ENCODE measurements around the gene KRABD2.
"Not testable (repeated sequence)": the region's sequence is repeated elsewhere in the genome, so short reads cannot be mapped to it uniquely, and the experiment has no call there.

KRABD2 gene

DNA sequence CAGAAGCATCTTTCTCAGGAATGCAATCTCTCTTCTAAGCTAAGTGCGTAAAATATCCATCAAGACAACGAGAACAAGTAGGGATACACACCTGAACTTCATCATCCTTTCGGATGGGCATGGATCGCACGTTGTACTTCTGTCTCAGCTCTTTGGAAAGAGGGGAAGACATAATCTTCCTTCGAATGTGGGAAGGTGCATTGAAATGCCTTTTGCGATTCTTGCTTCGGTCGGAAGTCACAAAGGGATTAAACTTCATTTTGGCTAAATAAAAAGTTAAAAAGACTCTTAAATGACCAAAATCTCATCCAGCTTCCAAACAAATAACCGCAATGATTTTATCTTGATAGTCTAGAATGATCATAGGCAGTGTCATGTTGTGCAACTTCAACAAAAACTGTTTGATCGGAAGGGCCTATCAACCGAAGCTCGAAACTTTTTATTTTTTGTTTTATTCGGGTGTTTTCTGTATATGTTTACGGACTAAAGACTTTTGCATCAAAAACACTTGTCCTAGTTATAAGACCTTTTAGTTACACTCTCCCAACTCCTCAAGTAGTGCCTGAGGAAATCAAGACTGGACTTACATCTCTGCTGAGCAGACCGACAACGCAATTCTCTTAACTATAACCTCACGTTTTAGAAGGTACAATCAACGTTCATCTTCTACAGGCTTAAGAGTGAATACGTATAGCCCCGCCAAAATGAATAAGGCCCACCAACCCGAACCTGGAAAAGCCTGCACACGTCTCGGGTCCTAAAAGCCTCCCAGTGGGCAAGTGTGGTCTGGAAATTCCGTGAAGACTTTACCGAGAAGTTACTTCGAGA is 5.8 kb upstream of the KRABD2 start:
- Histone ChIP-seq H3K4me1 (ENCODE audit: control insufficient read depth, insufficient read depth, low read depth, low read length) (peaks cover 16% of the 10 kb centered on the region), H3K27ac (ENCODE audit: low read length, poor library complexity, severe bottlenecking) (peak overlapping the region; percentile 95), H3K79me1 (replicated peaks; ENCODE audit: low read length, poor library complexity, severe bottlenecking) (no peaks in the 10 kb centered on the region), H3K27me3 (ENCODE audit: control insufficient read depth in 1 of 2, insufficient read depth in 1 of 2, low read length in 2 of 2) (no peaks in the 10 kb centered on the region), H4K91ac (ENCODE audit: low read length) (no peak overlapping the region), H3K9me3 (ENCODE audit: control insufficient read depth, low read length) (no peaks in the 10 kb centered on the region), H3K4me2 (ENCODE audit: low read length, poor library complexity, severe bottlenecking) (peak overlapping the region; percentile 80), H3K4ac (ENCODE audit: low read depth in 1 of 2, low read length in 2 of 2) (peak overlapping the region in 1 of 2 experiments; percentile 52), H3K18ac (ENCODE audit: low read depth in 1 of 2, low read length in 2 of 2) (peak overlapping the region in 1 of 2 experiments; percentile 33), H2BK12ac (ENCODE audit: low read length in 2 of 2) (no peak overlapping the region), H3K36me3 (ENCODE audit: control insufficient read depth in 1 of 2, insufficient read depth in 2 of 2, low read depth in 1 of 2, low read length in 2 of 2) (peaks cover 14 to 48% of the 10 kb centered on the region in 2 experiments), H3K9ac (ENCODE audit: low read length) (peak overlapping the region; percentile 98), H2BK15ac (ENCODE audit: low read depth, poor library complexity, severe bottlenecking) (no peak overlapping the region), H3K14ac (ENCODE audit: low read length in 2 of 2) (no peak overlapping the region), H3K23ac (ENCODE audit: low read length in 2 of 2) (no peak overlapping the region), H4K8ac (ENCODE audit: low read length) (no peak overlapping the region), H2AFZ (ENCODE audit: low read depth, low read length) (no peak overlapping the region), H2AK5ac (ENCODE audit: low read length, severe bottlenecking) (no peak overlapping the region), H2BK120ac (ENCODE audit: low read depth, low read length) (no peak overlapping the region), H2BK5ac (ENCODE audit: low read depth, low read length, poor library complexity, severe bottlenecking) (no peak overlapping the region), H3K4me3 (ENCODE audit: insufficient read depth in 1 of 2, low read depth in 1 of 2, low read length in 2 of 2) (peak overlapping the region; percentile 80 to 96)
- no peak for DNase-seq
- 14% methylated on average over 21 of the region's 27 CpGs for WGBS

GRCh38 chr17:8380049-8380448 is 3.5 kb upstream of the KRABD2 start:
- H3K14ac ChIP-seq (ENCODE audit: low read length in 2 of 2), result no peak overlapping the region
- H2BK15ac ChIP-seq (ENCODE audit: low read depth, poor library complexity, severe bottlenecking), result no peak overlapping the region
- H3K4ac ChIP-seq (ENCODE audit: low read depth in 1 of 2, low read length in 2 of 2), result no peak overlapping the region

DNA sequence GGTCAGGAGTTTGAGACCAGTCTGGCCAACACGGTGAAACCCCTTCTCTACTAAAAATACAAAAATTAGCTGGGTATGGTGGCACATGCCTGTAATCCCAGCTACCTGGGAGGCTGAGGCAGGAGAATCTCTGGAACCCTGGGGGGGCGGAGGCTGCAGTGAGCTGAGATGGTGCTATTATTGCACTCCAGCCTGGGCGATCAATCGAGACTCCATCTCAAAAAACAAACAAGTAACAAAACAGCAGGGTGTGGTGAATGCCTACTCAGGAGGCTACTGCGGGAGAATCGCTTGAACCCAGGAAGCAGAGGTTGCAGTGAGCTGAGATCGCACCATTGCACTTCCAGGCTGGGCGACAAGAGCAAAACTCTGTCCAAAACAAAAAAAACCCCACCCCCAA is 1.6 kb upstream of the KRABD2 start:
- not testable (repeated sequence) for H3K4me2 ChIP-seq (ENCODE audit: low read length, poor library complexity, severe bottlenecking); H2BK15ac ChIP-seq (ENCODE audit: low read depth, poor library complexity, severe bottlenecking); H4K91ac ChIP-seq (ENCODE audit: low read length); H3K9me3 ChIP-seq (ENCODE audit: control insufficient read depth, low read length); H4K8ac ChIP-seq (ENCODE audit: low read length); DNase-seq; H3K23ac ChIP-seq (ENCODE audit: low read length in 2 of 2); H2BK120ac ChIP-seq (ENCODE audit: low read depth, low read length); H3K4me3 ChIP-seq (ENCODE audit: insufficient read depth in 1 of 2, low read depth in 1 of 2, low read length in 2 of 2); H3K14ac ChIP-seq (ENCODE audit: low read length in 2 of 2); H2AFZ ChIP-seq (ENCODE audit: low read depth, low read length); H3K4ac ChIP-seq (ENCODE audit: low read depth in 1 of 2, low read length in 2 of 2); H3K18ac ChIP-seq (ENCODE audit: low read depth in 1 of 2, low read length in 2 of 2); H3K79me1 ChIP-seq (replicated peaks; ENCODE audit: low read length, poor library complexity, severe bottlenecking); H3K9ac ChIP-seq (ENCODE audit: low read length); H2BK12ac ChIP-seq (ENCODE audit: low read length in 2 of 2); H2AK5ac ChIP-seq (ENCODE audit: low read length, severe bottlenecking); H3K27ac ChIP-seq (ENCODE audit: low read length, poor library complexity, severe bottlenecking); H3K27me3 ChIP-seq (ENCODE audit: control insufficient read depth in 1 of 2, insufficient read depth in 1 of 2, low read length in 2 of 2); H2BK5ac ChIP-seq (ENCODE audit: low read depth, low read length, poor library complexity, severe bottlenecking)
- Histone ChIP-seq H3K36me3 (ENCODE audit: control insufficient read depth in 1 of 2, insufficient read depth in 2 of 2, low read depth in 1 of 2, low read length in 2 of 2) (peaks cover 17 to 54% of the 10 kb centered on the region in 2 experiments), H3K4me1 (ENCODE audit: control insufficient read depth, insufficient read depth, low read depth, low read length) (peaks cover 15% of the 10 kb centered on the region)
- 95% methylated on average over 5 of the region's 8 CpGs for WGBS

More at GRCh38 chr17:8380049-8380448, 3.5 kb upstream of the KRABD2 start:
- no peak for DNase-seq
- Histone ChIP-seq H3K23ac (ENCODE audit: low read length in 2 of 2) (no peak overlapping the region), H3K4me1 (ENCODE audit: control insufficient read depth, insufficient read depth, low read depth, low read length) (peaks cover 18% of the 10 kb centered on the region), H3K18ac (ENCODE audit: low read depth in 1 of 2, low read length in 2 of 2) (no peak overlapping the region), H2AK5ac (ENCODE audit: low read length, severe bottlenecking) (no peak overlapping the region), H3K9ac (ENCODE audit: low read length) (peak overlapping the region; percentile 98), H2BK5ac (ENCODE audit: low read depth, low read length, poor library complexity, severe bottlenecking) (no peak overlapping the region), H3K4me3 (ENCODE audit: insufficient read depth in 1 of 2, low read depth in 1 of 2, low read length in 2 of 2) (peak overlapping the region in 1 of 2 experiments; percentile 96), H3K27me3 (ENCODE audit: control insufficient read depth in 1 of 2, insufficient read depth in 1 of 2, low read length in 2 of 2) (no peaks in the 10 kb centered on the region), H2AFZ (ENCODE audit: low read depth, low read length) (no peak overlapping the region), H3K9me3 (ENCODE audit: control insufficient read depth, low read length) (no peaks in the 10 kb centered on the region), H4K8ac (ENCODE audit: low read length) (no peak overlapping the region), H3K27ac (ENCODE audit: low read length, poor library complexity, severe bottlenecking) (no peak overlapping the region), H2BK12ac (ENCODE audit: low read length in 2 of 2) (no peak overlapping the region), H3K79me1 (replicated peaks; ENCODE audit: low read length, poor library complexity, severe bottlenecking) (peaks cover 7% of the 10 kb centered on the region), H4K91ac (ENCODE audit: low read length) (no peak overlapping the region), H2BK120ac (ENCODE audit: low read depth, low read length) (no peak overlapping the region), H3K4me2 (ENCODE audit: low read length, poor library complexity, severe bottlenecking) (no peak overlapping the region), H3K36me3 (ENCODE audit: control insufficient read depth in 1 of 2, insufficient read depth in 2 of 2, low read depth in 1 of 2, low read length in 2 of 2) (peaks cover 17 to 54% of the 10 kb centered on the region in 2 experiments)
- WGBS, result 93% methylated on average over 3 of the region's 3 CpGs

DNA sequence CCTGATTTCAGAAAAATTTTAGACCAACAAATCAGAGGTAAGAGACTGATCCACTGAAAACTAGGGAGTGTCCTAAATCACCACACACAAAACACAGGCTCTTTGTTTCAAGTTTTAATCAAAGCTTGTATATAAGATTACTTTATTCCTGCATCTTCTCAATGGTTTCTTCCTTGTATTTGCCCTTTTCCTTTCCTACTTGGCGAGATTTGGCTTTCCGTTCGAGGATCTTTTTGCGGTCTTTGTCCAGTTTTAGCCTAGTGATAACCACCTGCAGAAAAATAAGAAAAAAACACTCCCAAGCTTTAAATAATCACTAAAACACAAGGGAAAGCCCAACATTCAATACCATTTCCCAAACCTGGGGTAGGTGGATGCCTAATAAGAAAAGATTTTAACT is 918 bp upstream of the KRABD2 start:
- Histone ChIP-seq H3K9me3 (ENCODE audit: control insufficient read depth, low read length) (no peaks in the 10 kb centered on the region), H2BK120ac (ENCODE audit: low read depth, low read length) (no peak overlapping the region), H2BK12ac (ENCODE audit: low read length in 2 of 2) (no peak overlapping the region), H2BK5ac (ENCODE audit: low read depth, low read length, poor library complexity, severe bottlenecking) (no peak overlapping the region), H3K27me3 (ENCODE audit: control insufficient read depth in 1 of 2, insufficient read depth in 1 of 2, low read length in 2 of 2) (no peaks in the 10 kb centered on the region), H3K4me2 (ENCODE audit: low read length, poor library complexity, severe bottlenecking) (no peak overlapping the region), H3K79me1 (replicated peaks; ENCODE audit: low read length, poor library complexity, severe bottlenecking) (peaks cover 9% of the 10 kb centered on the region), H4K91ac (ENCODE audit: low read length) (no peak overlapping the region), H3K18ac (ENCODE audit: low read depth in 1 of 2, low read length in 2 of 2) (no peak overlapping the region), H3K23ac (ENCODE audit: low read length in 2 of 2) (no peak overlapping the region), H4K8ac (ENCODE audit: low read length) (no peak overlapping the region), H3K4ac (ENCODE audit: low read depth in 1 of 2, low read length in 2 of 2) (no peak overlapping the region), H3K4me3 (ENCODE audit: insufficient read depth in 1 of 2, low read depth in 1 of 2, low read length in 2 of 2) (no peak overlapping the region), H3K4me1 (ENCODE audit: control insufficient read depth, insufficient read depth, low read depth, low read length) (peaks cover 15% of the 10 kb centered on the region), H2AFZ (ENCODE audit: low read depth, low read length) (no peak overlapping the region), H3K14ac (ENCODE audit: low read length in 2 of 2) (no peak overlapping the region), H3K27ac (ENCODE audit: low read length, poor library complexity, severe bottlenecking) (peak overlapping the region; percentile 7), H2AK5ac (ENCODE audit: low read length, severe bottlenecking) (no peak overlapping the region), H3K9ac (ENCODE audit: low read length) (no peak overlapping the region), H3K36me3 (ENCODE audit: control insufficient read depth in 1 of 2, insufficient read depth in 2 of 2, low read depth in 1 of 2, low read length in 2 of 2) (peaks cover 17 to 54% of the 10 kb centered on the region in 2 experiments), H2BK15ac (ENCODE audit: low read depth, poor library complexity, severe bottlenecking) (no peak overlapping the region)
- no peak for DNase-seq
- WGBS, result 98% methylated on average over 4 of the region's 4 CpGs
